SK-N-SH (cell line): ENCODE results near the gene NOP56. TPM values are rescaled to one million over a fixed set of nuclear protein-coding genes. Genes with fewer than 3 reads are reported as not detected.
"Not testable (repeated sequence)": the region's sequence is repeated elsewhere in the genome, so short reads cannot be mapped to it uniquely, and the experiment has no call there.

Experiments
- CTCF ChIA-PET: fragments of 300-600, 350-600 bp; formaldehyde crosslinking; extraction: SDS; loops from one replicate; lab custom pipeline; 2021; lab: Yijun Ruan, JAX
- POLR2A ChIA-PET: fragments of 350-600 bp; sonication (Branson Sonifier 250); formaldehyde crosslinking; extraction: SDS; loops from one replicate; lab custom pipeline; 2020; ENCODE audit warnings: antibody characterized with exemption, inconsistent platforms; lab: Yijun Ruan, JAX
- DNase-seq: peaks from one replicate; pipeline ENCODE4 v3.0.0; 2012
- H2AFZ ChIP-seq: fragments of 200-600 bp; sonication (generic); 2 replicates; pipeline ENCODE4 v1.8.1; 2016; ENCODE audit warnings: antibody characterized with exemption, mild to moderate bottlenecking, low read depth
- H3F3A ChIP-seq: fragments of 200-600 bp; sonication (generic); replicated peaks from 2 replicates; pipeline ENCODE3; 2016; ENCODE audit warnings: antibody characterized with exemption, mild to moderate bottlenecking; ENCODE audit not compliant: insufficient read depth
- H3K27ac ChIP-seq, 2 experiments: fragments of 200-500 bp in 1 of 2; fragments of 200-600 bp in 1 of 2; sonication (Bioruptor generic) in 1 of 2; sonication (generic), shearing (Covaris generic) in 1 of 2; 2 replicates each; pipeline versions ENCODE4 v1.5.1 to v1.6.1; 2014 to 2016; ENCODE audit warnings: low read depth in 2 of 2, inconsistent platforms in 1 of 2, low read length in 1 of 2, mild to moderate bottlenecking in 1 of 2, mixed read lengths in 1 of 2
- H3K27me3 ChIP-seq: fragments of 200-600 bp; sonication (generic), shearing (Covaris generic); 2 replicates; pipeline ENCODE4 v1.6.1; 2016; ENCODE audit warnings: mixed run types; ENCODE audit not compliant: insufficient read depth
- H3K36me3 ChIP-seq, 2 experiments: fragments of 200-500 bp in 1 of 2; fragments of 200-600 bp in 1 of 2; sonication (Bioruptor generic) in 1 of 2; sonication (generic) in 1 of 2; replicated peaks in 1 of 2; 2 replicates each; pipeline versions ENCODE3 to v1.5.1; 2014 to 2016; ENCODE audit warnings: low read length in 1 of 2, mild to moderate bottlenecking in 1 of 2; ENCODE audit not compliant: insufficient read depth in 2 of 2, control insufficient read depth in 1 of 2
- H3K4me1 ChIP-seq, 2 experiments: fragments of 200-500 bp in 1 of 2; fragments of 200-600 bp in 1 of 2; sonication (Bioruptor generic) in 1 of 2; sonication (generic), shearing (Covaris generic) in 1 of 2; 2 replicates each; pipeline versions ENCODE4 v1.5.1 to v1.6.1; 2014 to 2016; ENCODE audit warnings: low read depth in 1 of 2, low read length in 1 of 2, mixed run types in 1 of 2; ENCODE audit not compliant: insufficient read depth in 2 of 2, control insufficient read depth in 1 of 2
- H3K4me2 ChIP-seq: fragments of 200-600 bp; sonication (generic), shearing (Covaris generic); 2 replicates; pipeline ENCODE4 v1.6.1; 2017; ENCODE audit warnings: mixed run types
- H3K4me3 ChIP-seq, 2 experiments: fragments of 200-500 bp in 1 of 2; fragments of 200-600 bp in 1 of 2; sonication (Bioruptor generic) in 1 of 2; sonication (generic), shearing (Covaris generic) in 1 of 2; 2 replicates each; pipeline versions ENCODE4 v1.5.1 to v1.8.1; 2014 to 2016; ENCODE audit warnings: low read depth in 2 of 2, inconsistent platforms in 1 of 2, low read length in 1 of 2, mild to moderate bottlenecking in 1 of 2, mixed read lengths in 1 of 2, moderate library complexity in 1 of 2
- H3K79me2 ChIP-seq: fragments of 200-600 bp; sonication (generic); 2 replicates; pipeline ENCODE4 v1.8.1; 2017; ENCODE audit warnings: mild to moderate bottlenecking; ENCODE audit not compliant: insufficient read depth
- H3K9ac ChIP-seq: fragments of 200-600 bp; sonication (generic); 2 replicates; pipeline ENCODE4 v1.6.1; 2017; ENCODE audit warnings: mixed run types
- H3K9me2 ChIP-seq: fragments of 200-600 bp; sonication (generic); 2 replicates; pipeline ENCODE4 v1.6.1; 2017; ENCODE audit warnings: mixed run types
- H3K9me3 ChIP-seq: fragments of 200-600 bp; sonication (generic); 2 replicates; pipeline ENCODE4 v1.6.1; 2017; ENCODE audit warnings: mixed run types, mild to moderate bottlenecking, moderate library complexity
- H4K20me1 ChIP-seq: fragments of 200-600 bp; sonication (generic); 2 replicates; pipeline ENCODE4 v1.6.1; 2017; ENCODE audit warnings: mild to moderate bottlenecking, mixed run types; ENCODE audit not compliant: insufficient read depth
- IRF3 ChIP-seq: fragments of 150-350 bp; IDR thresholded peaks from 2 replicates; pipeline ENCODE4 v1.6.1; 2016; ENCODE audit warnings: mild to moderate bottlenecking, low read depth, low read length
- MXI1 ChIP-seq: IDR thresholded peaks from 2 replicates; pipeline ENCODE4 v1.6.1; 2012; ENCODE audit warnings: mild to moderate bottlenecking, low read depth, low read length, improper control_type of control experiment
- RAD21 ChIP-seq: IDR thresholded peaks from 2 replicates; pipeline ENCODE4 v1.6.1; 2012; ENCODE audit warnings: mild to moderate bottlenecking, low read length
- TAF1 ChIP-seq: IDR thresholded peaks from 2 replicates; pipeline ENCODE4 v1.6.1; 2012; ENCODE audit warnings: low read depth, mild to moderate bottlenecking, low read length, moderate library complexity, borderline replicate concordance
- USF2 ChIP-seq: fragments of 150-350 bp; IDR thresholded peaks from 2 replicates; pipeline ENCODE4 v1.6.1; 2017; ENCODE audit warnings: antibody characterized with exemption, low read length, low read depth, borderline replicate concordance
- YY1 ChIP-seq: IDR thresholded peaks from 2 replicates; pipeline ENCODE4 v1.4.0; 2012; ENCODE audit warnings: low read depth, mild to moderate bottlenecking
- WGBS: methylation state at CpG from one replicate; pipeline ENCODE4 v1.1.6; 2017; ENCODE audit warnings: low lambda C conversion rate; 5-methylcytosine and 5-hydroxymethylcytosine counted together
- polyA plus RNA-seq, 3 experiments: library from polyadenylated mRNA; depleted of rRNA; stranded (reverse); fragments of >200 nt; gene quantifications; 2 replicates each; pipeline ENCODE4 v1.2.3, GENCODE V29; 2012

NOP56 gene
- polyA plus RNA-seq, 1 of the 3 experiments (the other 2 are of a cell fraction) = 158 TPM

GRCh38 chr20:2695206-2695983, 43.0 kb downstream of the NOP56 start:
- Histone ChIP-seq H3K4me1 (peaks cover 0 to 37% of the 10 kb centered on the region in 2 experiments; a peak in 1 of 4 replicates), H3K9ac (no peak overlapping the region), H3K27ac (no peak overlapping the region), H3K36me3 (no peaks in the 10 kb centered on the region), H3K79me2 (no peaks in the 10 kb centered on the region; the same call in 1 of the 2 replicates), H3K9me2 (no peaks in the 10 kb centered on the region), H4K20me1 (peaks cover 7% of the 10 kb centered on the region; the same call in 1 of the 2 replicates), H2AFZ (no peak overlapping the region), H3K9me3 (no peaks in the 10 kb centered on the region), H3K4me2 (no peak overlapping the region), H3K27me3 (no peaks in the 10 kb centered on the region), H3F3A (peaks cover 7% of the 10 kb centered on the region), H3K4me3 (no peak overlapping the region)
- WGBS = 83% methylated on average over 10 of the region's 13 CpGs
- no peak for DNase-seq
- TF ChIP-seq IRF3 (no peak), MXI1 (no peak), TAF1 (no peak), YY1 (no peak), USF2 (no peak)
- POLR2A ChIA-PET = interaction anchor here (0.6 to 0.8 kb wide), 2 partner anchors 42 to 1492 kb away, joined by 3 to 7 read pairs; partner anchors contain the start of gene C20orf202
- CTCF ChIA-PET = no interaction called here

GRCh38 chr20:2695984-2696525, 43.6 kb downstream of the NOP56 start:
- H3K9me3 ChIP-seq, H3K9ac ChIP-seq, H3F3A ChIP-seq, H3K4me3 ChIP-seq, H3K27me3 ChIP-seq, H4K20me1 ChIP-seq, H3K9me2 ChIP-seq, H3K4me2 ChIP-seq, POLR2A ChIA-PET, DNase-seq, H3K27ac ChIP-seq, H3K79me2 ChIP-seq, H2AFZ ChIP-seq, H3K36me3 ChIP-seq, CTCF ChIA-PET: not testable (repeated sequence)
- peaks cover 0 to 42% of the 10 kb centered on the region in 2 experiments; a peak in 1 of 4 replicates for H3K4me1 ChIP-seq
- WGBS = 93% methylated on average over 12 of the region's 12 CpGs

GRCh38 chr20:2696646-2697045, 44.2 kb downstream of the NOP56 start:
- H3K9me2 ChIP-seq = no peaks in the 10 kb centered on the region
- H3K4me2 ChIP-seq = no peak overlapping the region
- TF ChIP-seq RAD21 = no peak
- ChIA-PET POLR2A (no interaction called here), CTCF (interaction anchor here (0.6 to 1.0 kb wide), 2 partner anchors 8 to 47 kb away, joined by 3 read pairs; no protein-coding TSS in a partner anchor)
- no peak for DNase-seq
- H3K4me3 ChIP-seq = no peak overlapping the region
- no peaks in the 10 kb centered on the region for H3K9me3 ChIP-seq
- peaks cover 7% of the 10 kb centered on the region; the same call in 1 of the 2 replicates for H4K20me1 ChIP-seq
- peaks cover 0 to 43% of the 10 kb centered on the region in 2 experiments; a peak in 1 of 4 replicates for H3K4me1 ChIP-seq
- no peaks in the 10 kb centered on the region for H3K27me3 ChIP-seq
- no peaks in the 10 kb centered on the region; the same call in 1 of the 2 replicates for H3K79me2 ChIP-seq
- WGBS = 92% methylated on average over 9 of the region's 9 CpGs
- H3K9ac ChIP-seq = no peak overlapping the region
- peaks cover 5% of the 10 kb centered on the region for H3F3A ChIP-seq
- no peaks in the 10 kb centered on the region for H3K36me3 ChIP-seq
- H3K27ac ChIP-seq = no peak overlapping the region
- H2AFZ ChIP-seq = no peak overlapping the region
